GM18502 (cell line): ENCODE data around the gene SHC3.

ENCODE experiments used
- ATAC-seq: cut with Tn5 transposase; IDR thresholded peaks from one replicate; pipeline ENCODE4 v1.9.1; 2021; ENCODE audit warnings: mild to moderate bottlenecking; ENCODE audit not compliant: unreplicated experiment, poor library complexity

SHC3 gene

GRCh38 chr9:89008744-89009545 is 169.7 kb downstream of the SHC3 start:
- no peak for ATAC-seq

GRCh38 chr9:89008055-89008743 is 170.4 kb downstream of the SHC3 start:
- ATAC-seq = no peak

GRCh38 chr9:89006996-89007967 is 171.3 kb downstream of the SHC3 start:
- no peak for ATAC-seq

- no peak for ATAC-seq
Measured at GRCh38 chr9:89006267-89006666, 172.4 kb downstream of the SHC3 start.

GRCh38 chr9:89005323-89005722 is 173.3 kb downstream of the SHC3 start:
- no peak for ATAC-seq

- ATAC-seq = no peak
Measured at GRCh38 chr9:89002987-89003386, 175.6 kb downstream of the SHC3 start.

GRCh38 chr9:89001917-89002540 is 176.6 kb downstream of the SHC3 start:
- no peak for ATAC-seq

GRCh38 chr9:89000973-89001916 is 177.4 kb downstream of the SHC3 start:
- ATAC-seq = peak; percentile 75

GRCh38 chr9:89000371-89000781 is 178.2 kb downstream of the SHC3 start:
- no peak for ATAC-seq

- ATAC-seq = no peak
Measured at GRCh38 chr9:88998911-88999310, 179.7 kb downstream of the SHC3 start.

GRCh38 chr9:88998503-88998902 is 180.1 kb downstream of the SHC3 start:
- no peak for ATAC-seq

GRCh38 chr9:88997646-88998045 is 181.0 kb downstream of the SHC3 start:
- no peak for ATAC-seq

GRCh38 chr9:88996921-88997235 is 181.7 kb downstream of the SHC3 start:
- ATAC-seq = no peak

- ATAC-seq = no peak
Measured at GRCh38 chr9:88996046-88996920, 182.3 kb downstream of the SHC3 start.

- no peak for ATAC-seq
Measured at GRCh38 chr9:88995627-88996026, 183.0 kb downstream of the SHC3 start.

GRCh38 chr9:88995200-88995577 is 183.4 kb downstream of the SHC3 start:
- no peak for ATAC-seq

GRCh38 chr9:88994469-88995199 is 184.0 kb downstream of the SHC3 start:
- ATAC-seq = no peak
